HG03097 (cell line): ENCODE measurements around the gene BMPR1B.
"Not testable (repeated sequence)": the region's sequence is repeated elsewhere in the genome, so short reads cannot be mapped to it uniquely, and the experiment has no call there.

Experiments
- ATAC-seq: cut with Tn5 transposase; IDR thresholded peaks from one replicate; pipeline ENCODE4 v1.9.1; 2021; ENCODE audit not compliant: unreplicated experiment, low FRiP score

The BMPR1B gene

DNA sequence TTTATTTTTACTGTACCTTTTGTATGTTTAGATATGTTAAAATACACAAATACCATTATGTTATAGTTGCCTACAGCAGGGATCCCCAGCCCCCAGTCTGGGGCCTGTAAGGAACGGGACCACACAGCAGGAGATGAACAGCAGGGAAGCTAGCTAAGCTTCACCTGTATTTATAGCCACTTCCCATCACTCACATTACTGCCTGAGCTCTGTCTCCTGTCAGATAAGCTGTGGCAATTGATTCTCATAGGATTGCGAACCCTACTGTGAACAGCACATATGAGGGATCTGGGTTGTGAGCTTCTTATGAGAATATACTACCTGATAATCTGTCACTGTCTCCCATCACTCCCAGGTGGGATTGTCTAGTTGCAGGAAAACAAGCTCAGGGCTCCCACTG is 73.9 kb downstream of the BMPR1B start:
- ATAC-seq = no peak

GRCh38 chr4:94832329-94832728 is 74.6 kb downstream of the BMPR1B start:
- ATAC-seq = not testable (repeated sequence)

DNA sequence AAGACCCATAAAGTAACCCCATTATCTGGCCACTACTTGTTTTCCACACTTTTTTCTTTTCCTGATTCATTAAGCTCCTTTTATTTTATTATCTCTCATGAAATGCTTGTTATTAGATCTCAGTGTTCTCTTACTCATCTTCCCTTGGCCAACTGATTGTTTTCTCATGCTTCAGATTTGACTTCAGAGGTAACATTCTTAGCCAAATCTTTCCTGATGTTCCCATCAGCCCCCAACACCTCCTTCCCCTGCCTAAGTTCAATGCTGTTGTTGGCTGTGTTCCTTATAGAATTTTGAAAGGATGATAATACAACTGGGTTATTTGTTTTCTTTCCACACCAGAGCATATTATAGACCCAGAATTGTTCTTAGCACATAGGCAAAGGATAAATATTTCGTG is 75.6 kb downstream of the BMPR1B start:
- ATAC-seq = no peak

- no peak for ATAC-seq
Measured at GRCh38 chr4:94834501-94834900, 76.7 kb downstream of the BMPR1B start.

DNA sequence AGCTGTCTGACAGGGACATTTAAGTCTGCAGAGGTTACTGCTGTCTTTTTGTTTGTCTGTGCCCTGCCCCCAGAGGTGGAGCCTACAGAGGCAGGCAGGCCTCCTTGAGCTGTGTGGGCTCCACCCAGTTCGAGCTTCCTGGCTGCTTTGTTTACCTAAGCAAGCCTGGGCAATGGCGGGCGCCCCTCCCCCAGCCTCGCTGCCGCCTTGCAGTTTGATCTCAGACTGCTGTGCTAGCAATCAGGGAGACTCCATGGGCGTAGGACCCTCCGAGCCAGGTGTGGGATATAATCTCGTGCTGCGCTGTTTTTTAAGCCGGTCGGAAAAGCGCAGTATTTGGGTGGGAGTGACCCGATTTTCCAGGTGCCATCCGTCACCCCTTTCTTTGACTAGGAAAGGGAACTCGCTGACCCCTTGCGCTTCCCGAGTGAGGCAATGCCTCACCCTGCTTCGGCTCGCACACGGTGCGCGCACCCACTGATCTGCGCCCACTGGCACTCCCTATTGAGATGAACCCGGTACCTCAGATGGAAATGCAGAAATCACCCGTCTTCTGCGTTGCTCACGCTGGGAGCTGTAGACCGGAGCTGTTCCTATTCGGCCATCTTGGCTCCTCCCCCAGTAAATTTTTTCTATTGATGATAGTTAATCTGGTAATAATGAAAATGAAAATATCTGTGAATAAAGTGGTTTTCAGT is 83.6 kb downstream of the BMPR1B start:
- ATAC-seq = not testable (repeated sequence)

DNA sequence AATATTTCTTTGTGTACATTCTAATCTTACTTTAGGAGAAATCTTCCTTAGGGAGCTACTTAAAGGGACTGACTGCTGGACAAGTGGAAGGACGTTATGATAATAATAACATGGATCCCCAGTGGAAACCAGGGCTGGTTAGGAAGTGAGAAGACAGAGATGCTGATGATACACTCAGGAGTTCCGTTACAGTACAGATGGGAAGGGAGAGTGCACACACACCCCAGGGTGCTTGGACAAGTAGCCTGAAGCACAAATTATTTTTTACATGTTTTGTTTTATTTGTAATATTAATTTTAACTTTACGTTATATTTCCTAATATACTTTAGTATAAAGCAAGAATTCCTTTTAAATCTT is 84.1 kb downstream of the BMPR1B start:
- no peak for ATAC-seq

DNA sequence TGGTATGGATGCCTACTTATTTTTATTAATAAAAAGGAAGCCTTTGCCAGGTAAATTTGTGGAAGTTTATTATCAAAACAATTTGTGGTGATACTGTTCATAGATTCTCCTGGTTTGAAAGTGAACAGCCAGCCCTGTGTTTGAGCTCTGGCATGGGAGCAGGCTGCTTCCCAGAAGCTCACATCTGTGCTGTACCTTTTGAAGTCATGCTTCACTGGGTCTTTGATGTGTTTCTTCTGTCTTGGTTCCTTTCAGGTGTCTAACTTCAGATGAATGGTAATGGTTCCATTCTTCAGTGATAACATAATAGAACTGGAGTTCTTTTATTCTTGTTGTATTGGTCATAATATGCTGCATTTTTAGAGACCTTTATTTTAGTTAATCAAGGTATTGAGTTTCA is 85.5 kb downstream of the BMPR1B start:
- no peak for ATAC-seq

DNA sequence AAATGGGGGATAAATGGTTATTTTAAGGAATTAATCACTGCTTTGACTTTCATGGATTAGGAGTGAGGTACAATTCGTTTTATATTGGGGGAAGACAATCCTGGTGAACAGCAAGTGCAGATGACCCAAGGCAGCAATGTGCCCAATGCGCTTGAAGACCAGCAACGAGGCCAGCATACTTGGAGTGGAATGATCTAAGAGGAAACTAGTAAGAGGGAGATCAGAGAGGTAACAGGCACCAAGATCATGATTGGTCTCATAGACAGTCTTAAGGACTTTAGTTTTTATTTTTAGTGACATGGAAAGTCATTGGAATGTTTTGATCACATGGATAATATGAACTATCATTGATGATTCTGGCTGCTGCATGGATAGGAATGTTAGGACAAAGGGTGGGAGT is 90.6 kb downstream of the BMPR1B start:
- no peak for ATAC-seq

DNA sequence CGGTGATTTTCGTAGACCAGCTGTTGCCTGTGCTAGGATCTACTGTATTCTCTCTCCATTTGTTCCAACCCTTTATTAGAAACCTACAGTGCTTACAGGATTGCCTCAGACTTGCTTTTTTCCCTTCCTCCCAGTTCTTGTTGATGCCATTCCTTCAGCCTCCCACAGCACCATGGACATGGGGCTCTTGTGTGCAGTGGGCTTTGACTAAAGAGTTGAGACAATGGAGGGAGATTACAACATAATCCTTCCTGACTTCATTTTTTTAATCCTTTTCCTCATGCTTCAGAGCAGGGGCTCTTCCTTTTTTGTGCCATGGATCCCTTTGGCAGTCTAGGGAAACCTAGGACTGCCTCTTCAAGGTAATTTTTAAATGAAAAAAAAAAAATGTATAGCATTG is 92.1 kb downstream of the BMPR1B start:
- ATAC-seq = no peak

- ATAC-seq = no peak
Measured at GRCh38 chr4:94852616-94853015, 94.9 kb downstream of the BMPR1B start.

GRCh38 chr4:94856030-94856429 is 98.3 kb downstream of the BMPR1B start:
- ATAC-seq = no peak

DNA sequence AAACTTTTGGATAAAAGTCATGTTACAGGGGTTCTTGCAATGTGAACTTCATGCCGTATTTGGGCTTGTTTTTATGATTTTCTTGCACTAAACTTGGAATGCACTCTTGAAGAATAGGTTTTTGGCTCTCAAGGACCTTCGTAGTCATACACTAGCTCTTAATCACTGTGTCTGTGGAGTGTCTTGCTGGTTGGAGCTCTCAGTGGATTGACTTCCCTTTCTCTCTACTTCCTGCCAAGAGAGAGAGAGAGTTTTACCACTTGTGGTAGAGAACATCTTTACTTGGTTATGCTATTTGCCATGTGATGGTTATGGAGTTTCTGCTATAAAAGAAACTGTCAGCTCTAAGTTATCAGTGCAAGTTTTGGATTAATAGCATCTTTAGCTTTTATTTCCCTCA is 112.4 kb downstream of the BMPR1B start:
- ATAC-seq = no peak

- ATAC-seq = no peak
Measured at GRCh38 chr4:94871644-94872305, 114.0 kb downstream of the BMPR1B start.

DNA sequence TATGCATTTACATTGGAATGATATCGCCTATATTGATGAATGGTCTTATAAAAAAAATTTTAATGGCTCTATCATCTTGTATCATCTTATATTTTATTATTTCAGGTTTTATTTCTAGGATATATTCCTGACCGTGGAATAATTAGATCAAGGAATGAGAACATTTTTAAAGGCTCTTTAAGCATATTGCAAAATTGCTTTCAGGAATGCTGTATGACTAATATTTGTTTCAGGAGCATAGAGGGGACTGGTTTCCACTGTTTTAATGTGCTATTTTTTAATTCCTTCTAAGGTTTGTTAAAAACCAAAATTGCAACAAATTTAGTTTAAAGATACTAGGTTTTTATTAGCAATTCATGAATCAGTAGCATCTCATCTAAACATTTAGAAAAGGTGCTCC is 120.2 kb downstream of the BMPR1B start:
- ATAC-seq = no peak

DNA sequence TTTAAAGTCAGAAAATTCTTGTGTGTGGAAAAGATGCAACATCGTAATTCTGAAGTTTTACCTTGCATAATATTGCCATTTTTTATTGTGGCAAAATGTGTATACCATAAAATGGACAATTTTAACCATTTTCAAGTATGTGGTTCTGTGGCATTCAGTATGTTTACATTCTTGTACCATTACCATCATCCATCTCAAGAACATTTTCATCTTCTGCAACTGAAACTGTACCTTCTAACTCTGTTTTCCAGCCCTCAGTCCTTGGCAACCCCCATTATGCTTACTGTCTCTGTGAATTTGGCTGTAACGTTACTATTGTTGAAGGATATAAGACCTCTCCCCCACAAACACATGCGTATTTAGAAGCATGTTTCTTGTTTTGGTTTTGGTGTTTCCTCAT is 123.2 kb downstream of the BMPR1B start:
- no peak for ATAC-seq

DNA sequence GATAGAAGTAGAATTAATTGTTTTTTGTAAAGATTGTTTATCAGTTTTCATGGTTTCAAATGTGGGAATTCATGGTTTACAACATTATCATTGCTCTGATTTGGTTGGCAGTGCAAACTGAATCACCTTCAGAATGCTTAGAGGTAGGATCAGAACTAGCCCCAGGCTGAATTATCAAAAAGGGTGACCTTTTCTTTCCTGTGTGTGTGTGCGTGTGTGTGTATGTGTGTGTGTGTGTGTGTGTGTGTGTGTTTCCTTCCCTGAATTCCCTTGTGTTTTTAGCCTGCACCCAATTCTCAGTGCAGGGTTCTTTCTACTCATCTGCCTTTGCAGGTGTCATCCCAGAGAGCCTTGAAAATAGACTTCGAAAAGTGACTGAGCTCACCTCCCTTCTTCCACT is 125.0 kb downstream of the BMPR1B start:
- ATAC-seq = no peak

DNA sequence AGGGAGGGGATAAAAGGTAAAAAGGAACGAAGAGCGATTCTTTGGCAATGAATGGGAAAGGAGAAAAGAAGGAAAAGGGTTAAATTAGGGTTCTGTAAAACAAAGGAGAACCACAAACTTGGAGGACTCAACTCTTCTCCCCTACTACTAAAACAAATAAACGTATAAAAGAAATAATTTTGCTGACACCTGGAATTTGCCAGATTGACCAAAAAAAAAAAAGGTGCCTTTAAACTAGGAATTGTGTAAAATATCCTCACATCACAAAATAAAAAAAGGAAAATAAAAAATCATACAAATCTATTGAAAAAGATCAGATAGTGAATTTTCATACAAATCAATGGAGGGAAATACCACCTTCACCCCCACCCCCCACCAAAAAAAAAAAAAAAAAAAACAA is 129.3 kb downstream of the BMPR1B start:
- ATAC-seq = no peak

DNA sequence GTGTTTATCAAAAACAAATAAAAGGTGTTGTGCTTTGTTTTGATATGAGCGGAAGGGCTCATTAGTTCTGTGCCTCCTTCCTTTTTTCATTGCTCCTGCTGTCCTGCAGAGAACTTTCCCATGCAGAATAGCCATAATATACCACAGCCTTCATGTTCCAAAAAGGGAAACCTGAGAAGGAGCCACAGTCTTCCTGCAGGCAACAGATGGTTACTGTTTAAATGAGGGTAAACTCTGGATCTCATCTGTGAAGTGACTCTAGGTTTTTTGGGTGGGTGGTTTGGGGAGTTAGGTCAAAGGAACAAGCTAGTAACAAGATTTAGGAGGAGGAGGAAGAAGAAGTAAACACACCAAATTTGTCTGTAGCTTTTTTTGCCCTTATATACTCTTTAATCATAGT is 131.8 kb downstream of the BMPR1B start:
- no peak for ATAC-seq

GRCh38 chr4:94889946-94890345 is 132.2 kb downstream of the BMPR1B start:
- no peak for ATAC-seq

DNA sequence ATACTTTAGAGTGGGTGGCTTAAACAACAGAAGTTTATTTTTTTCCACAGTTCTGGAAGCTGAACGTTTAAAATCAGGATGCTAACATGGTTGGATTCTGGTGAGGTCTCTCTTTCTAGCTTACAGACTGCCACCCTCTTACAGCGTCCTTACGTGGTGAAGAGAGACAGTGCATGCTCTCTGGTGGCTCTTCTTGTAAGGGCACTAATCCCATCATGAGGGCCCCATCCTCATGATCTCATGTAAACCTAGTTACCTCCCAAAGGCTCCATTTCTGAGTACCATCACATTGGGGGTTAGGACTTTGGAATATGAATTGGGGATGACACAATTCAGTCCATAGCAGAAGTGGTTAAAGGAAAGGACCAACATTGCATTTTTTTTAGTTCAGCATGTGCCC is 132.8 kb downstream of the BMPR1B start:
- no peak for ATAC-seq

GRCh38 chr4:94892051-94892450 is 134.3 kb downstream of the BMPR1B start:
- ATAC-seq = no peak

GRCh38 chr4:94895081-94895480 is 137.3 kb downstream of the BMPR1B start:
- ATAC-seq = no peak

DNA sequence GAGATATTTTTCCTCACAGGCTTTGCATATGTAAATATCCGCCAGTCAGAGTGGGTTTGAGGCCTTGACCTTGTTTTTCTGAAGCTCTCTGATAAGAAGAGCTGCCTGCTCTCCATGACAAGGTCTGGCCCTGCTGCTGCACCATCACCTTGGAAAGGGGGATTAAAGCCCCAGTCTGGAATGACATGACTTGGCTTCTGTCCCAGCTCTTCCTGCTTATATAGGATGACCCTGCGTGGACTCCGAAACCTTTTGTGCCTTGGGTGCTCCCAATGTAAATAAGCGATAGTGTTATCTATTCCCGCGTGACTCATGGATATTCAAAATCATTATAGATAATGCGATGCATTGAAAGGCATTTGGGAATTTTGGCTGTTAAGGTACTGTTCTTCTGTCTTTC is 139.3 kb downstream of the BMPR1B start:
- ATAC-seq = no peak
